K562 (cell line): ENCODE results near the gene SHC1. TPM values are rescaled to one million over a fixed set of nuclear protein-coding genes. Genes with fewer than 3 reads are reported as not detected.

ENCODE experiments used
- EWSR1 ChIP-seq: fragments of 450-650 bp; IDR thresholded peaks from 2 replicates; pipeline ENCODE4 v1.6.1; 2018; ENCODE audit warnings: borderline replicate concordance, mild to moderate bottlenecking, low read depth, moderate library complexity; ENCODE audit not compliant: partially characterized antibody
- FOSL1 ChIP-seq: fragments of 200-800 bp; sonication (Bioruptor generic); conservative IDR thresholded peaks from 2 replicates; pipeline ENCODE4 v1.6.1; 2016; ENCODE audit warnings: missing genetic modification characterization, missing compliant biosample characterization
- GATAD2B ChIP-seq: fragments of 450-650 bp; IDR thresholded peaks from 2 replicates; pipeline ENCODE4 v1.6.1; 2017; ENCODE audit warnings: mild to moderate bottlenecking, borderline replicate concordance
- HMGN3 ChIP-seq: IDR thresholded peaks from 2 replicates; pipeline ENCODE4 v1.6.1; 2011; ENCODE audit warnings: borderline replicate concordance, low read depth, mild to moderate bottlenecking, mixed read lengths, low read length; ENCODE audit not compliant: insufficient read length; ENCODE audit errors: extremely low read depth
- HNRNPH1 ChIP-seq: fragments of 200-400 bp; formaldehyde crosslinking; optimal IDR thresholded peaks from 2 replicates; pipeline ENCODE3; 2017; ENCODE audit warnings: low read depth, mild to moderate bottlenecking, low read length, moderate library complexity
- MYC ChIP-seq, 2 experiments: fragments of 250-450 bp in 1 of 2; sonication (Bioruptor Pico) in 1 of 2; IDR thresholded peaks; 2 replicates each; pipeline versions ENCODE4 v1.5.1 to v1.6.1; 2012 to 2021; ENCODE audit warnings: low read depth in 2 of 2, borderline replicate concordance in 1 of 2, improper control_type of control experiment in 1 of 2, low read length in 1 of 2, mild to moderate bottlenecking in 1 of 2, moderate library complexity in 1 of 2
- RBM39 ChIP-seq: fragments of 200-400 bp; formaldehyde crosslinking; optimal IDR thresholded peaks from 2 replicates; pipeline ENCODE3; 2018; ENCODE audit warnings: low read depth, low read length
- SOX6 ChIP-seq: fragments of 450-650 bp; IDR thresholded peaks from 2 replicates; pipeline ENCODE4 v1.6.1; 2014; ENCODE audit warnings: mild to moderate bottlenecking
- TBL1XR1 ChIP-seq, 2 experiments: IDR thresholded peaks; 2 replicates each; pipeline ENCODE4 v1.6.1; 2012; ENCODE audit warnings: improper control_type of control experiment in 2 of 2, low read length in 2 of 2, mild to moderate bottlenecking in 1 of 2
- THRAP3 ChIP-seq: fragments of 450-650 bp; IDR thresholded peaks from 2 replicates; pipeline ENCODE4 v1.6.1; 2016; ENCODE audit warnings: mild to moderate bottlenecking, inconsistent platforms, borderline replicate concordance
- U2AF2 ChIP-seq: fragments of 200-400 bp; formaldehyde crosslinking; optimal IDR thresholded peaks from 2 replicates; pipeline ENCODE3; 2017; ENCODE audit warnings: low read depth, mild to moderate bottlenecking, low read length
- ZNF121 ChIP-seq: sonication (generic); formaldehyde crosslinking; conservative IDR thresholded peaks from 2 replicates; pipeline ENCODE4 v1.8.0; 2022; ENCODE audit warnings: missing genetic modification reagents
- ZNF41 ChIP-seq: fragments of 250-450 bp; sonication (Bioruptor Pico); conservative IDR thresholded peaks from 2 replicates; pipeline ENCODE4 v1.4.0; 2020; ENCODE audit warnings: mild to moderate bottlenecking
- ZNF644 ChIP-seq: fragments of 200-800 bp; sonication (Bioruptor generic); IDR thresholded peaks from 2 replicates; pipeline ENCODE4 v1.6.1; 2016; ENCODE audit warnings: low read depth, missing genetic modification characterization, missing compliant biosample characterization
- polyA plus RNA-seq, 8 experiments: library from polyadenylated mRNA; depleted of rRNA in 4 of 8; stranded (reverse) in 5 of 8; unstranded in 3 of 8; fragments of >200 nt; fragmentation: Nextera tagmentation in 2 of 8; fragmentation: Illumina TruSeq in 1 of 8; extraction: Ambion mirVana in 2 of 8; extraction: Trizol in 1 of 8; gene quantifications; 2 replicates each; pipeline versions ENCODE4 v1.2.1 to v1.2.3, GENCODE V29; 2011 to 2014; ENCODE audit warnings: inconsistent platforms in 1 of 8, missing spikeins in 1 of 8
- total RNA-seq, 7 experiments: library from RNA; depleted of rRNA in 6 of 7; stranded (reverse); fragments of >200 nt in 6 of 7; fragmentation: Illumina TruSeq in 2 of 7; extraction: Trizol in 2 of 7; gene quantifications; 2 replicates each; pipeline versions ENCODE4 v1.2.1 to v1.2.3, GENCODE V29; 2011 to 2021; ENCODE audit warnings: low replicate concordance in 1 of 7
- TF ChIP-seq, protein P1 (sequence below): fragments of 200-800 bp; sonication (Bioruptor generic); IDR thresholded peaks from 2 replicates; pipeline ENCODE4 v1.6.1; 2016; ENCODE audit warnings: missing genetic modification characterization, missing compliant biosample characterization
- TF ChIP-seq, protein P2 (sequence below): sonication (generic); formaldehyde crosslinking; IDR thresholded peaks from 2 replicates; pipeline ENCODE4 v1.8.0; 2023; ENCODE audit warnings: missing genetic modification reagents, mild to moderate bottlenecking, borderline replicate concordance

Gene SHC1
- total and polyA plus RNA-seq, 9 of the 15 experiments (the other 6 are each of a cell fraction or from before 2014, with no cell fraction given) = 4.1 to 113 (median 51.9) TPM

- TF ChIP-seq HMGN3 (no peak), SOX6 (no peak), RBM39 (no peak), ZNF41 (peak; percentile 35; the same call in 1 of the 2 replicates), ZNF121 (CRISPR knock-in tag) (no peak), TBL1XR1 (IDR thresholded peaks at IDR 0.05; ENCODE audit: low read length in 2 of 2) (no peak), EWSR1 (no peak), FOSL1 (tag) (no peak), U2AF2 (no peak), GATAD2B (no peak), ZNF644 (tag) (no peak), THRAP3 (no peak), HNRNPH1 (no peak), MYC (IDR thresholded peaks at IDR 0.05; ENCODE audit: low read depth, low read length) (0 out of 2 replicates have a peak, but pooled peaks have one; percentile 37), MYC (CRISPR knock-in tag; IDR thresholded peaks at IDR 0.05; ENCODE audit: borderline replicate concordance, low read depth) (no peak; the same call in 1 of the 2 replicates)
- TF ChIP-seq, protein P1, sequence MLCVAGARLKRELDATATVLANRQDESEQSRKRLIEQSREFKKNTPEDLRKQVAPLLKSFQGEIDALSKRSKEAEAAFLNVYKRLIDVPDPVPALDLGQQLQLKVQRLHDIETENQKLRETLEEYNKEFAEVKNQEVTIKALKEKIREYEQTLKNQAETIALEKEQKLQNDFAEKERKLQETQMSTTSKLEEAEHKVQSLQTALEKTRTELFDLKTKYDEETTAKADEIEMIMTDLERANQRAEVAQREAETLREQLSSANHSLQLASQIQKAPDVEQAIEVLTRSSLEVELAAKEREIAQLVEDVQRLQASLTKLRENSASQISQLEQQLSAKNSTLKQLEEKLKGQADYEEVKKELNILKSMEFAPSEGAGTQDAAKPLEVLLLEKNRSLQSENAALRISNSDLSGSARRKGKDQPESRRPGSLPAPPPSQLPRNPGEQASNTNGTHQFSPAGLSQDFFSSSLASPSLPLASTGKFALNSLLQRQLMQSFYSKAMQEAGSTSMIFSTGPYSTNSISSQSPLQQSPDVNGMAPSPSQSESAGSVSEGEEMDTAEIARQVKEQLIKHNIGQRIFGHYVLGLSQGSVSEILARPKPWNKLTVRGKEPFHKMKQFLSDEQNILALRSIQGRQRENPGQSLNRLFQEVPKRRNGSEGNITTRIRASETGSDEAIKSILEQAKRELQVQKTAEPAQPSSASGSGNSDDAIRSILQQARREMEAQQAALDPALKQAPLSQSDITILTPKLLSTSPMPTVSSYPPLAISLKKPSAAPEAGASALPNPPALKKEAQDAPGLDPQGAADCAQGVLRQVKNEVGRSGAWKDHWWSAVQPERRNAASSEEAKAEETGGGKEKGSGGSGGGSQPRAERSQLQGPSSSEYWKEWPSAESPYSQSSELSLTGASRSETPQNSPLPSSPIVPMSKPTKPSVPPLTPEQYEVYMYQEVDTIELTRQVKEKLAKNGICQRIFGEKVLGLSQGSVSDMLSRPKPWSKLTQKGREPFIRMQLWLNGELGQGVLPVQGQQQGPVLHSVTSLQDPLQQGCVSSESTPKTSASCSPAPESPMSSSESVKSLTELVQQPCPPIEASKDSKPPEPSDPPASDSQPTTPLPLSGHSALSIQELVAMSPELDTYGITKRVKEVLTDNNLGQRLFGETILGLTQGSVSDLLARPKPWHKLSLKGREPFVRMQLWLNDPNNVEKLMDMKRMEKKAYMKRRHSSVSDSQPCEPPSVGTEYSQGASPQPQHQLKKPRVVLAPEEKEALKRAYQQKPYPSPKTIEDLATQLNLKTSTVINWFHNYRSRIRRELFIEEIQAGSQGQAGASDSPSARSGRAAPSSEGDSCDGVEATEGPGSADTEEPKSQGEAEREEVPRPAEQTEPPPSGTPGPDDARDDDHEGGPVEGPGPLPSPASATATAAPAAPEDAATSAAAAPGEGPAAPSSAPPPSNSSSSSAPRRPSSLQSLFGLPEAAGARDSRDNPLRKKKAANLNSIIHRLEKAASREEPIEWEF (CRISPR knock-in tag) = no peak
- TF ChIP-seq, protein P2, sequence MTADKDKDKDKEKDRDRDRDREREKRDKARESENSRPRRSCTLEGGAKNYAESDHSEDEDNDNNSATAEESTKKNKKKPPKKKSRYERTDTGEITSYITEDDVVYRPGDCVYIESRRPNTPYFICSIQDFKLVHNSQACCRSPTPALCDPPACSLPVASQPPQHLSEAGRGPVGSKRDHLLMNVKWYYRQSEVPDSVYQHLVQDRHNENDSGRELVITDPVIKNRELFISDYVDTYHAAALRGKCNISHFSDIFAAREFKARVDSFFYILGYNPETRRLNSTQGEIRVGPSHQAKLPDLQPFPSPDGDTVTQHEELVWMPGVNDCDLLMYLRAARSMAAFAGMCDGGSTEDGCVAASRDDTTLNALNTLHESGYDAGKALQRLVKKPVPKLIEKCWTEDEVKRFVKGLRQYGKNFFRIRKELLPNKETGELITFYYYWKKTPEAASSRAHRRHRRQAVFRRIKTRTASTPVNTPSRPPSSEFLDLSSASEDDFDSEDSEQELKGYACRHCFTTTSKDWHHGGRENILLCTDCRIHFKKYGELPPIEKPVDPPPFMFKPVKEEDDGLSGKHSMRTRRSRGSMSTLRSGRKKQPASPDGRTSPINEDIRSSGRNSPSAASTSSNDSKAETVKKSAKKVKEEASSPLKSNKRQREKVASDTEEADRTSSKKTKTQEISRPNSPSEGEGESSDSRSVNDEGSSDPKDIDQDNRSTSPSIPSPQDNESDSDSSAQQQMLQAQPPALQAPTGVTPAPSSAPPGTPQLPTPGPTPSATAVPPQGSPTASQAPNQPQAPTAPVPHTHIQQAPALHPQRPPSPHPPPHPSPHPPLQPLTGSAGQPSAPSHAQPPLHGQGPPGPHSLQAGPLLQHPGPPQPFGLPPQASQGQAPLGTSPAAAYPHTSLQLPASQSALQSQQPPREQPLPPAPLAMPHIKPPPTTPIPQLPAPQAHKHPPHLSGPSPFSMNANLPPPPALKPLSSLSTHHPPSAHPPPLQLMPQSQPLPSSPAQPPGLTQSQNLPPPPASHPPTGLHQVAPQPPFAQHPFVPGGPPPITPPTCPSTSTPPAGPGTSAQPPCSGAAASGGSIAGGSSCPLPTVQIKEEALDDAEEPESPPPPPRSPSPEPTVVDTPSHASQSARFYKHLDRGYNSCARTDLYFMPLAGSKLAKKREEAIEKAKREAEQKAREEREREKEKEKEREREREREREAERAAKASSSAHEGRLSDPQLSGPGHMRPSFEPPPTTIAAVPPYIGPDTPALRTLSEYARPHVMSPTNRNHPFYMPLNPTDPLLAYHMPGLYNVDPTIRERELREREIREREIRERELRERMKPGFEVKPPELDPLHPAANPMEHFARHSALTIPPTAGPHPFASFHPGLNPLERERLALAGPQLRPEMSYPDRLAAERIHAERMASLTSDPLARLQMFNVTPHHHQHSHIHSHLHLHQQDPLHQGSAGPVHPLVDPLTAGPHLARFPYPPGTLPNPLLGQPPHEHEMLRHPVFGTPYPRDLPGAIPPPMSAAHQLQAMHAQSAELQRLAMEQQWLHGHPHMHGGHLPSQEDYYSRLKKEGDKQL (CRISPR knock-in tag) = 0 out of 2 replicates have a peak, but pooled peaks have one; percentile 71
Measured at GRCh38 chr1:154974808-154975408, 4.4 kb upstream of the SHC1 start (continued).
